Tibial nerve (tissue), 3 donors: ENCODE data around the gene BBS1.

ENCODE experiments used
- POLR2A ChIP-seq, 2 donors: fragments of 450-650 bp; IDR thresholded peaks; one replicate each; pipeline ENCODE4 v1.6.1; 2017; ENCODE audit warnings: antibody characterized with exemption in 2 of 2, mild to moderate bottlenecking in 2 of 2, moderate library complexity in 2 of 2
- TF ChIP-seq, protein P1 (sequence below), 5 experiments: fragments of 200-600 bp in 3 of 5; fragments of 450-650 bp in 2 of 5; sonication (generic) in 3 of 5; IDR thresholded peaks; one replicate each; pipeline ENCODE4 v1.5.1; 2016 to 2019; ENCODE audit warnings: antibody characterized with exemption in 5 of 5, mild to moderate bottlenecking in 3 of 5, moderate library complexity in 2 of 5

DNA sequence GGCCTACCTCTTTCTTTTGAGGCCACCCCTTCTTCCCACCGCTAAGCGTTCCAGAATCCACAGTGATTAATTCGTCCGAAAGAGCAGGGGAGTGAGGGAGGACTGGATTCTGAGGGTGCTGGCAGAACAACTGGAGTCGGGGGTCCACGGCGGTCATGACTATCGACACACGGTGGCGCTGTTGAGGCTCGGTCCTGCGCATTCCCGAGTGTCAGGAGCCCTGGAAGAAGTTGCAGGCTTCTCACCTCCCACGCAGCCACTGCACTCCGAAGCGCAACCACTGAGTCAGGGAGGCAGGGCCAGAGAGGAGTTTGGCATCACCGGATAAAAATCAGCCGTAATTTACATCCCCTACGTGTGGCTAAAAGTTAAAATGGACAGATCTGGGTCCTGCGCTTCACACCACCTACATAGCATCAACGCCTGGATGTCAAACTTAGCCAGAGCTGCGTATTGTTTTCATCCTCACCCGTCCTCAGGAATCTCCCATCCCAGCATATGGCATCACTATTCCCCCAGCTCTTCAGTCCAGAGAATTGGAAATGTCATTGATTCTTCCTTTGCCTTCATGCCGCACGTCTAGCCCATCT is 68.7 kb downstream of the BBS1 start:
- TF ChIP-seq, protein P1, sequence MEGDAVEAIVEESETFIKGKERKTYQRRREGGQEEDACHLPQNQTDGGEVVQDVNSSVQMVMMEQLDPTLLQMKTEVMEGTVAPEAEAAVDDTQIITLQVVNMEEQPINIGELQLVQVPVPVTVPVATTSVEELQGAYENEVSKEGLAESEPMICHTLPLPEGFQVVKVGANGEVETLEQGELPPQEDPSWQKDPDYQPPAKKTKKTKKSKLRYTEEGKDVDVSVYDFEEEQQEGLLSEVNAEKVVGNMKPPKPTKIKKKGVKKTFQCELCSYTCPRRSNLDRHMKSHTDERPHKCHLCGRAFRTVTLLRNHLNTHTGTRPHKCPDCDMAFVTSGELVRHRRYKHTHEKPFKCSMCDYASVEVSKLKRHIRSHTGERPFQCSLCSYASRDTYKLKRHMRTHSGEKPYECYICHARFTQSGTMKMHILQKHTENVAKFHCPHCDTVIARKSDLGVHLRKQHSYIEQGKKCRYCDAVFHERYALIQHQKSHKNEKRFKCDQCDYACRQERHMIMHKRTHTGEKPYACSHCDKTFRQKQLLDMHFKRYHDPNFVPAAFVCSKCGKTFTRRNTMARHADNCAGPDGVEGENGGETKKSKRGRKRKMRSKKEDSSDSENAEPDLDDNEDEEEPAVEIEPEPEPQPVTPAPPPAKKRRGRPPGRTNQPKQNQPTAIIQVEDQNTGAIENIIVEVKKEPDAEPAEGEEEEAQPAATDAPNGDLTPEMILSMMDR (IDR thresholded peaks at IDR 0.05): peak; percentile 74 to 92 (median 81)
- TF ChIP-seq POLR2A (IDR thresholded peaks at IDR 0.05): no peak
